Activated CD4-positive, alpha-beta T cell treated with anti-CD3 and anti-CD28 coated beads, Interleukin-2, amount 10 ng/mL, durations not matched to agents 7 days and 5 days (primary cell): ENCODE measurements around the gene ASTN2. TPM values are rescaled to one million over a fixed set of nuclear protein-coding genes. Genes with fewer than 3 reads are reported as not detected.

Source experiments
- CTCF ChIA-PET: fragments of 350-600 bp; sonication (Branson Sonifier 250); formaldehyde crosslinking; loops from one replicate; lab custom pipeline; 2021; ENCODE audit warnings: antibody characterized with exemption; lab: Charles Lee
- POLR2A ChIA-PET: fragments of 350-600 bp; sonication (Branson Sonifier 250); formaldehyde crosslinking; loops from one replicate; lab custom pipeline; 2021; ENCODE audit warnings: antibody characterized with exemption; lab: Charles Lee
- DNase-seq: peaks from one replicate; pipeline ENCODE4 v3.0.0-alpha.2; 2020
- H3K27ac Mint-ChIP-seq: one replicate; pipeline ENCODE4 v1.8.0; 2021; ENCODE audit warnings: mild to moderate bottlenecking, moderate library complexity, mixed read lengths
- H3K27me3 Mint-ChIP-seq: one replicate; pipeline ENCODE4 v1.8.0; 2021; ENCODE audit warnings: mixed read lengths
- H3K36me3 Mint-ChIP-seq: one replicate; pipeline ENCODE4 v1.8.0; 2021; ENCODE audit warnings: low read depth, mixed read lengths
- H3K4me1 Mint-ChIP-seq: one replicate; pipeline ENCODE4 v1.8.0; 2021; ENCODE audit warnings: mixed read lengths
- H3K4me3 Mint-ChIP-seq: one replicate; pipeline ENCODE4 v1.8.0; 2021; ENCODE audit warnings: mild to moderate bottlenecking, moderate library complexity, mixed read lengths
- H3K9me3 Mint-ChIP-seq: one replicate; pipeline ENCODE4 v1.8.0; 2021; ENCODE audit warnings: mixed read lengths
- total RNA-seq, 2 experiments: library from RNA; stranded (reverse); gene quantifications; one replicate each; pipeline ENCODE4 v1.2.3, GENCODE V29; 2021

ASTN2 gene
- total RNA-seq, 2 experiments from 2014 or later = 3.2 to 4.1 TPM

GRCh38 chr9:117437283-117437682 lies 22.4 kb upstream of the ASTN2 start:
- H3K9me3 Mint-ChIP-seq = no peaks in the 10 kb centered on the region
- H3K4me1 Mint-ChIP-seq = no peaks in the 10 kb centered on the region
- no peaks in the 10 kb centered on the region for H3K36me3 Mint-ChIP-seq
- DNase-seq = no peak
- H3K27me3 Mint-ChIP-seq = no peaks in the 10 kb centered on the region
- H3K4me3 Mint-ChIP-seq = no peak overlapping the region
- no peak overlapping the region for H3K27ac Mint-ChIP-seq
- POLR2A ChIA-PET = no interaction called here
- CTCF ChIA-PET = no interaction called here

GRCh38 chr9:117435630-117436261 lies 20.9 kb upstream of the ASTN2 start:
- Mint-ChIP-seq H3K4me1 (no peaks in the 10 kb centered on the region), H3K4me3 (no peak overlapping the region), H3K27me3 (no peaks in the 10 kb centered on the region), H3K9me3 (no peaks in the 10 kb centered on the region), H3K27ac (no peak overlapping the region), H3K36me3 (no peaks in the 10 kb centered on the region)
- ChIA-PET POLR2A (no interaction called here), CTCF (no interaction called here)
- DNase-seq = no peak

GRCh38 chr9:117434566-117434965 lies 19.7 kb upstream of the ASTN2 start:
- Mint-ChIP-seq H3K9me3 (no peaks in the 10 kb centered on the region), H3K27me3 (no peaks in the 10 kb centered on the region), H3K4me1 (no peaks in the 10 kb centered on the region), H3K4me3 (no peak overlapping the region), H3K36me3 (no peaks in the 10 kb centered on the region), H3K27ac (no peak overlapping the region)
- CTCF ChIA-PET = no interaction called here
- no peak for DNase-seq
- POLR2A ChIA-PET = no interaction called here

GRCh38 chr9:117430813-117431212 lies 16.0 kb upstream of the ASTN2 start:
- H3K9me3 Mint-ChIP-seq = no peaks in the 10 kb centered on the region
- no peaks in the 10 kb centered on the region for H3K36me3 Mint-ChIP-seq
- POLR2A ChIA-PET = no interaction called here
- H3K4me1 Mint-ChIP-seq = no peaks in the 10 kb centered on the region
- H3K27ac Mint-ChIP-seq = no peak overlapping the region
- H3K27me3 Mint-ChIP-seq = no peaks in the 10 kb centered on the region
- CTCF ChIA-PET = no interaction called here
- no peak overlapping the region for H3K4me3 Mint-ChIP-seq
- DNase-seq = no peak

- Mint-ChIP-seq H3K9me3 (no peaks in the 10 kb centered on the region), H3K27ac (no peak overlapping the region), H3K27me3 (no peaks in the 10 kb centered on the region), H3K36me3 (no peaks in the 10 kb centered on the region), H3K4me3 (no peak overlapping the region), H3K4me1 (no peaks in the 10 kb centered on the region)
- ChIA-PET POLR2A (no interaction called here), CTCF (no interaction called here)
- DNase-seq = no peak
Measured at GRCh38 chr9:117427357-117427913, 12.6 kb upstream of the ASTN2 start.

GRCh38 chr9:117425566-117425965 lies 10.7 kb upstream of the ASTN2 start:
- ChIA-PET POLR2A (no interaction called here), CTCF (no interaction called here)
- no peak overlapping the region for H3K27ac Mint-ChIP-seq
- H3K4me3 Mint-ChIP-seq = no peak overlapping the region
- no peaks in the 10 kb centered on the region for H3K4me1 Mint-ChIP-seq
- DNase-seq = no peak
- no peaks in the 10 kb centered on the region for H3K27me3 Mint-ChIP-seq
- no peaks in the 10 kb centered on the region for H3K9me3 Mint-ChIP-seq
- H3K36me3 Mint-ChIP-seq = no peaks in the 10 kb centered on the region

- no peaks in the 10 kb centered on the region for H3K27me3 Mint-ChIP-seq
- DNase-seq = no peak
- H3K27ac Mint-ChIP-seq = no peak overlapping the region
- POLR2A ChIA-PET = no interaction called here
- no peaks in the 10 kb centered on the region for H3K9me3 Mint-ChIP-seq
- no peak overlapping the region for H3K4me3 Mint-ChIP-seq
- no peaks in the 10 kb centered on the region for H3K4me1 Mint-ChIP-seq
- no peaks in the 10 kb centered on the region for H3K36me3 Mint-ChIP-seq
- CTCF ChIA-PET = no interaction called here
Measured at GRCh38 chr9:117424291-117424690, 9.4 kb upstream of the ASTN2 start.

- peaks cover 2% of the 10 kb centered on the region for H3K4me1 Mint-ChIP-seq
- H3K27ac Mint-ChIP-seq = no peak overlapping the region
- no peak overlapping the region for H3K4me3 Mint-ChIP-seq
- ChIA-PET CTCF (no interaction called here), POLR2A (no interaction called here)
- no peaks in the 10 kb centered on the region for H3K9me3 Mint-ChIP-seq
- no peaks in the 10 kb centered on the region for H3K36me3 Mint-ChIP-seq
- no peak for DNase-seq
- H3K27me3 Mint-ChIP-seq = peaks cover 7% of the 10 kb centered on the region
Measured at GRCh38 chr9:117418111-117418510, 3.3 kb upstream of the ASTN2 start.

GRCh38 chr9:117416856-117417255 lies 2.0 kb upstream of the ASTN2 start:
- peaks cover 2% of the 10 kb centered on the region for H3K4me1 Mint-ChIP-seq
- no peak for DNase-seq
- H3K36me3 Mint-ChIP-seq = no peaks in the 10 kb centered on the region
- POLR2A ChIA-PET = no interaction called here
- CTCF ChIA-PET = no interaction called here
- H3K9me3 Mint-ChIP-seq = no peaks in the 10 kb centered on the region
- H3K27me3 Mint-ChIP-seq = peaks cover 20% of the 10 kb centered on the region
- H3K4me3 Mint-ChIP-seq = no peak overlapping the region
- no peak overlapping the region for H3K27ac Mint-ChIP-seq

GRCh38 chr9:117415358-117415914 lies 579 bp upstream of the ASTN2 start:
- H3K36me3 Mint-ChIP-seq = no peaks in the 10 kb centered on the region
- no peak for DNase-seq
- POLR2A ChIA-PET = no interaction called here
- H3K4me1 Mint-ChIP-seq = peaks cover 2% of the 10 kb centered on the region
- H3K9me3 Mint-ChIP-seq = no peaks in the 10 kb centered on the region
- no peak overlapping the region for H3K27ac Mint-ChIP-seq
- CTCF ChIA-PET = no interaction called here
- no peak overlapping the region for H3K4me3 Mint-ChIP-seq
- peaks cover 23% of the 10 kb centered on the region for H3K27me3 Mint-ChIP-seq

- ChIA-PET POLR2A (no interaction called here), CTCF (no interaction called here)
- no peak overlapping the region for H3K27ac Mint-ChIP-seq
- H3K9me3 Mint-ChIP-seq = no peaks in the 10 kb centered on the region
- peaks cover 23% of the 10 kb centered on the region for H3K27me3 Mint-ChIP-seq
- peaks cover 2% of the 10 kb centered on the region for H3K4me1 Mint-ChIP-seq
- no peak overlapping the region for H3K4me3 Mint-ChIP-seq
- H3K36me3 Mint-ChIP-seq = no peaks in the 10 kb centered on the region
- DNase-seq = no peak
Measured at GRCh38 chr9:117414220-117414905, 494 bp downstream of the ASTN2 start.

- H3K4me3 Mint-ChIP-seq = no peak overlapping the region
- H3K36me3 Mint-ChIP-seq = no peaks in the 10 kb centered on the region
- H3K27me3 Mint-ChIP-seq = peaks cover 23% of the 10 kb centered on the region
- H3K27ac Mint-ChIP-seq = no peak overlapping the region
- peaks cover 2% of the 10 kb centered on the region for H3K4me1 Mint-ChIP-seq
- H3K9me3 Mint-ChIP-seq = no peaks in the 10 kb centered on the region
- CTCF ChIA-PET = no interaction called here
- POLR2A ChIA-PET = no interaction called here
- DNase-seq = no peak
Measured at GRCh38 chr9:117413346-117414219, 1.3 kb downstream of the ASTN2 start.

GRCh38 chr9:117412841-117413240 lies 2.0 kb downstream of the ASTN2 start:
- Mint-ChIP-seq H3K4me1 (peaks cover 2% of the 10 kb centered on the region), H3K27ac (no peak overlapping the region), H3K27me3 (peaks cover 26% of the 10 kb centered on the region), H3K4me3 (no peak overlapping the region), H3K9me3 (no peaks in the 10 kb centered on the region), H3K36me3 (no peaks in the 10 kb centered on the region)
- POLR2A ChIA-PET = no interaction called here
- CTCF ChIA-PET = no interaction called here
- no peak for DNase-seq
